ENCODE measurements around the gene ZNF609. TPM values are rescaled to one million over a fixed set of nuclear protein-coding genes. Genes with fewer than 3 reads are reported as not detected.

ZNF609 gene
- total and polyA plus RNA-seq, 2 experiments from 2014 or later: 6.3 to 11.3 TPM

- Histone ChIP-seq H3K9ac (no peak overlapping the region), H3K79me2 (ENCODE audit: insufficient read depth) (no peaks in the 10 kb centered on the region), H3K9me3 (ENCODE audit: low read depth) (no peaks in the 10 kb centered on the region), H3K4me1 (ENCODE audit: insufficient read depth) (no peaks in the 10 kb centered on the region), H3K27me3 (replicated peaks; ENCODE audit: insufficient read depth) (no peaks in the 10 kb centered on the region), H3F3A (ENCODE audit: insufficient read depth) (peaks cover 12% of the 10 kb centered on the region), H4K20me1 (ENCODE audit: insufficient read depth) (no peaks in the 10 kb centered on the region), H3K9me2 (ENCODE audit: insufficient read depth) (no peaks in the 10 kb centered on the region), H2AFZ (no peak overlapping the region), H3K27ac (no peak overlapping the region), H3K36me3 (ENCODE audit: low read depth) (peaks cover 39% of the 10 kb centered on the region), H3K4me2 (ENCODE audit: unreplicated experiment) (no peak overlapping the region), H3K4me3 (no peak overlapping the region)
- no peak for TF ChIP-seq EZH2 (IDR thresholded peaks at IDR 0.05; ENCODE audit: insufficient read depth, poor library complexity, severe bottlenecking)
- TF ChIP-seq EZH2phosphoT487 (IDR thresholded peaks at IDR 0.05; ENCODE audit: insufficient read depth, low read depth): no peak
- WGBS, 2 experiments (ENCODE audit: low coverage in 1 of 2, low lambda C conversion rate in 2 of 2, missing lambda C conversion rate in 2 of 2): 90 to 93% methylated on average over 6 of the region's 6 CpGs
- no peak for DNase-seq
- in situ Hi-C loops (cut with MboI): loop anchor here (10.0 kb wide), 1 partner anchor 231 kb away; no protein-coding TSS in a partner anchor
Observed at GRCh38 chr15:64423970-64424369, 36.4 kb upstream of the ZNF609 start.

GRCh38 chr15:64425221-64425620, 35.2 kb upstream of the ZNF609 start:
- Histone ChIP-seq H3K9ac (no peak overlapping the region), H3K9me2 (ENCODE audit: insufficient read depth) (no peaks in the 10 kb centered on the region), H3K4me3 (no peak overlapping the region), H3K36me3 (ENCODE audit: low read depth) (peaks cover 37% of the 10 kb centered on the region; the same call in 1 of the 2 replicates), H3K27ac (no peak overlapping the region), H3K27me3 (replicated peaks; ENCODE audit: insufficient read depth) (no peaks in the 10 kb centered on the region), H3K9me3 (ENCODE audit: low read depth) (no peaks in the 10 kb centered on the region), H2AFZ (no peak overlapping the region), H3K4me2 (ENCODE audit: unreplicated experiment) (no peak overlapping the region), H3F3A (ENCODE audit: insufficient read depth) (peaks cover 24% of the 10 kb centered on the region), H4K20me1 (ENCODE audit: insufficient read depth) (no peaks in the 10 kb centered on the region), H3K4me1 (ENCODE audit: insufficient read depth) (peaks cover 12% of the 10 kb centered on the region), H3K79me2 (ENCODE audit: insufficient read depth) (no peaks in the 10 kb centered on the region)
- no peak for DNase-seq
- in situ Hi-C loops (cut with MboI): loop anchor here (10.0 kb wide), 1 partner anchor 230 kb away; no protein-coding TSS in a partner anchor
- 66 to 70% methylated on average over 3 of the region's 3 CpGs for WGBS, 2 experiments (ENCODE audit: low coverage in 1 of 2, low lambda C conversion rate in 2 of 2, missing lambda C conversion rate in 2 of 2)
- no peak for TF ChIP-seq EZH2phosphoT487 (IDR thresholded peaks at IDR 0.05; ENCODE audit: insufficient read depth, low read depth)
- no peak for TF ChIP-seq EZH2 (IDR thresholded peaks at IDR 0.05; ENCODE audit: insufficient read depth, poor library complexity, severe bottlenecking)

- Histone ChIP-seq H3K27ac (no peak overlapping the region), H3K79me2 (ENCODE audit: insufficient read depth) (no peaks in the 10 kb centered on the region), H3K4me3 (no peak overlapping the region), H3K9me2 (ENCODE audit: insufficient read depth) (no peaks in the 10 kb centered on the region), H3K36me3 (ENCODE audit: low read depth) (peaks cover 34% of the 10 kb centered on the region; the same call in 1 of the 2 replicates), H3K27me3 (replicated peaks; ENCODE audit: insufficient read depth) (no peaks in the 10 kb centered on the region), H3K9ac (no peak overlapping the region), H4K20me1 (ENCODE audit: insufficient read depth) (no peaks in the 10 kb centered on the region), H3K4me2 (ENCODE audit: unreplicated experiment) (no peak overlapping the region), H2AFZ (no peak overlapping the region), H3F3A (ENCODE audit: insufficient read depth) (peaks cover 32% of the 10 kb centered on the region), H3K9me3 (ENCODE audit: low read depth) (no peaks in the 10 kb centered on the region), H3K4me1 (ENCODE audit: insufficient read depth) (peaks cover 19% of the 10 kb centered on the region)
- TF ChIP-seq EZH2phosphoT487 (IDR thresholded peaks at IDR 0.05; ENCODE audit: insufficient read depth, low read depth) (no peak), EZH2 (IDR thresholded peaks at IDR 0.05; ENCODE audit: insufficient read depth, poor library complexity, severe bottlenecking) (no peak)
- peak; percentile 51 for DNase-seq
- WGBS, 2 experiments (ENCODE audit: low coverage in 1 of 2, low lambda C conversion rate in 2 of 2, missing lambda C conversion rate in 2 of 2): 65 to 68% methylated on average over 7 of the region's 7 CpGs
- in situ Hi-C loops (cut with MboI): loop anchor here (10.0 kb wide), 1 partner anchor 228 kb away; no protein-coding TSS in a partner anchor
Observed at GRCh38 chr15:64426845-64427465, 33.4 kb upstream of the ZNF609 start.

GRCh38 chr15:64429448-64429847, 30.9 kb upstream of the ZNF609 start:
- no peaks in the 10 kb centered on the region for H4K20me1 ChIP-seq (ENCODE audit: insufficient read depth)
- H3K79me2 ChIP-seq (ENCODE audit: insufficient read depth): 0 out of 2 replicates have a peak, but pooled peaks cover 3% of the 10 kb centered on the region
- H3F3A ChIP-seq (ENCODE audit: insufficient read depth): peaks cover 32% of the 10 kb centered on the region
- no peaks in the 10 kb centered on the region for H3K27me3 ChIP-seq (replicated peaks; ENCODE audit: insufficient read depth)
- no peak overlapping the region; the same call in 1 of the 2 replicates for H3K27ac ChIP-seq
- no peaks in the 10 kb centered on the region for H3K9me3 ChIP-seq (ENCODE audit: low read depth)
- H3K4me3 ChIP-seq: no peak overlapping the region
- peaks cover 19% of the 10 kb centered on the region for H3K4me1 ChIP-seq (ENCODE audit: insufficient read depth)
- no peak overlapping the region for H2AFZ ChIP-seq
- no peak for DNase-seq
- peak overlapping the region; percentile 17; the same call in 1 of the 2 replicates for H3K9ac ChIP-seq
- H3K4me2 ChIP-seq (ENCODE audit: unreplicated experiment): peak overlapping the region; percentile 55
- peaks cover 15% of the 10 kb centered on the region; the same call in 1 of the 2 replicates for H3K36me3 ChIP-seq (ENCODE audit: low read depth)
- H3K9me2 ChIP-seq (ENCODE audit: insufficient read depth): no peaks in the 10 kb centered on the region
- TF ChIP-seq EZH2phosphoT487 (IDR thresholded peaks at IDR 0.05; ENCODE audit: insufficient read depth, low read depth) (no peak), EZH2 (IDR thresholded peaks at IDR 0.05; ENCODE audit: insufficient read depth, poor library complexity, severe bottlenecking) (no peak)
- in situ Hi-C loops (cut with MboI): loop anchor here (10.0 kb wide), 1 partner anchor 225 kb away; no protein-coding TSS in a partner anchor
